ENCODE measurements around the gene SMARCC1.
A peak's percentile ranks its signal among the peaks of the same experiment; 100 is the strongest.

Gene SMARCC1

DNA sequence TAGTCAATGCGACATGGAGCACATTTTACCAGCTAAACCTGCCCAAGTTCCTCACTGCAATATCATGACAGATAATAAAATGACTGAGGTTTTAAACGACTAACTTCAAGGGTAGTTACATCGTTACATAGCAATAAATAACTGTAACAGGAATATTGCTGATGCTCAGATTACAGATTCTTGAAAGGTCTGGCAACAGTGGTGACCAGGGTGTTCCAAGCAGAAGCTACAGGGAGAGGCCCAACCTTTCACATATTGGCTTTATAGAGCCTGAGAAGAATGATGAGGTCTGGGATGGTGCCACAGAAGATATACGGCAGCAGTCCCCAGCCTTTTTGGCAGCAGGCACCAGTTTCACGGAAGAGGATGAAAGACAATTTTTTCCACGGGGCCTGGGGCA is 151.9 kb downstream of the SMARCC1 start:
- DNase-seq, result no peak

DNA sequence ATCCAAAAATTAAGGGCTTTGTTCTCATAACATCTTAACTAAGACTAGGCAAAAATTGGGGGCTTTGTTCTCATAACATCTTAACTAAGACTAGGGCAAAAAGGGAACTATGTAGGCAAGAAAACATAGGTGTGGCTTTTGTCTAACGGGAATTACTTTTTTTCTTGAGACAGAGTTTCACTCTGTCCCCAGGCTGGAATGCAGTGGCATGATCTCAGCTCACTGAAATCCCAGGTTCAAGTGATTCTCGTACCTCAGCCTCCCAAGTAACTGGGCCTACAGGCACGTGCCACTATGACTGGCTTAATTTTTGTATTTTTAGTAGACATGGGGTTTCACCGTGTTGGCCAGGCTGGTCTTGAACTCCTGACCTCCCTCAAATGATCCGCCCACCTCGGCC is 153.3 kb downstream of the SMARCC1 start:
- no peak for DNase-seq

DNA sequence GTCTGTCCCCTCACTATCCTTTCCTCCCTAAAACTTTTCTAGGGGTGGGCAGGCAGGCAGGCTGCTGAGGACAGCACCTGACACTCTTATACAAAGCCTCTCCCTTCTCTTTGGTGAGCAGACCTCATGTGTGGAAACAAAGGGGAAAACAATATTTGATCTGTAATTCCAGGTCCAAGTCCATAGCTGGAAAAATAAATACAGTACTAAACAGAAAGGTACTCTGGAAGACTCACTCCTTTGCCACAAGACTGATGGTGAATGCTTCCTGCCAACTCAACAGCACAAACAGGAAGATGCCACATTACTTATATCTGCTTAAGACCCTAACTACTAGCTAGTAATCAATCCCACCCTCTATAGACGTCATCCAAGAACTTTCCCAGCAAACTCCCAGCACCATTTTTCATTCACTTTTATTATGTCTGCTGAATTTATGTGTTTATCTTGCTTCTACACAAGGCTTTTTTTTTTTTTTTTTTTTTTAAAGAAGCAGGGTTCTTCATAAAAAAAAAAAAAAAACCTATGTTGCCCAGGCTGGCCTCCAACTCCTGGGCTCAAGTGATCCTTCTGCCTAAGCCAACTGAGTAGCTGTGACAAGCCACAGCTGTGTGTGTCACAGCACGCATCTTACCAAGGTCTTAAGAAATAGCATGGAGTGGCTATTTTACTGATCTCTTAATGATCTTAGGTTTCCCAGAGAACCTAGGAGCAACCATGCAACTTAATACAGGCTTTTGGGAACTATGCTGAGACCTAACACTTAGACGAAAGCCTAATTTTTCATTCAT is 158.8 kb downstream of the SMARCC1 start:
- peak in 1 of 2 experiments; percentile 29 for DNase-seq

DNA sequence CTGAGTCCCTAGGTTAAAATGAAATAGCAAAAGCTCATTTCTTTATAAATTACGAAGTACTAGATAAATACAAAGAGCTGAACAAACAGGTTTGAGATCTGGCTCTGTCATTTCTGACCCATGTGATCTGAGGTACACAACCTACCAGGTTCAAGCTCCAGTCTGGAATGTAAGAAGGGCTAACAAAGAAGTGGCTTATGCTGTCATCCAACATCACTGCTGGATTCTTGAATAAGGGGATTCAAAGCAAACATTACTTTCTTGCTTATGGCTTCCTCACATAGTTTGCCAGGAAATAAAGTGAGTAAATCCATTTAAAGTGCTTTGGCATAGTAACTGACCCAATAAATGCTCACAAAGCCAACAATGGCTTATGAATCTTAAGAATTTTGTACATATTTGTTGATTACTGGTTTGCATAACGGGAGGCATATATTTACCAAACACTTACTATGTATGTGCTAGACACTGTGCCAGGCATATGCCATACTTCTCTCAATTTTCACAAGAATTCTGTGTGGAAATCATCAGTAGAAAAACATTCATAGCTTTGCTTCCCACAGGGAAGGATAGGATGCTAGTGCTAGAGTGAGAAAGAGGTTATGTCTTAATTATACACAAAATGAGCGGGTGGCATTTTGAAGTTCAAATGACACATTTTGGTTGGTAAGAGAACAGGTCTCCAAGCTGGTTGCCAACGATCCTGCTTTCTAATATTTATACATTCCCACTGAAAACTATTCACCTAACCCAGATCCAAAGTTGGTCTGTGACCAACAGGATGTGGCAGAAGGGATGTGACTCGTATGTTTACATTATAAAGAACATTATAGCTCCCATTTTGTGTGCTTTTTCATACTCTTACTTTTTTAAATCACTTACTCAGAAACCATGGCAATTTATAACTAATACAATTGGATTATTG is 164.3 kb downstream of the SMARCC1 start:
- DNase-seq, result no peak

DNA sequence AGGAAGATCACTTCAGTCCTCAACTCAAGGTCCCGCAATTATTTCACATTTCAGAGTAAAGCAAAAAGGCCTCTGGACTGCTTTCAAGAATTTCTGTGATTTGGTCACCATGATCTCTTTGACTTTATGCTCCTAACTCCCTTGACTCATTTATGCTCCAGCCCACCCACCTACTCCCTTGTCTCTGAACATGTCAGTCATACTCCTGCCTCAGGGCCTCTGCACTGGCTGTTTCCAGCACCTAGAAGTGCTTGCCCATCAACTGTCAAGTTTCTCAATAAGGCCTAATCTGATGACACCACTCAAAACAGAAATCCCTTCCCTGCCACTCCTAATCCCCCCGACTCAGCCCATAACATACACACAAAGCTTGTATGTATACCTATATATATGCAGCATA is 166.9 kb downstream of the SMARCC1 start:
- DNase-seq, result no peak

DNA sequence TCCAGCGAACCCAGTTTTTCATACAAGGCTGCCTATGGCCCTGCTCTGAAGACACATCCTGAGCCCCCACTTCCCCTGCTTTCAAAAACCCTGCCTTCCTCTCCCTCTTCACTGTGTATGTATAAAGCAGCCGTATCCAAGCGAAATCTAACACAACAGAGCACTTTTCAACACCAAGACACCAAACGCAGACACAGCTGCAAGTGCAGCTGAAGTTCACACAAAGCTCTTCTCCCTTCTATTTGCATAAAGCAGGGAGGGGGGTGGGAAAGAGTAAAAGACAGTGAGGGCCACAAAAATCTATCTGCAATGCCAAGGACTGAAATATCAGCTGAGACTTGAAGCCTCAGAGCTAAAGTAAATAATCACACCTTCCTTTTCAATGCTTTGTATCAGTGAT is 168.0 kb downstream of the SMARCC1 start:
- no peak for DNase-seq

DNA sequence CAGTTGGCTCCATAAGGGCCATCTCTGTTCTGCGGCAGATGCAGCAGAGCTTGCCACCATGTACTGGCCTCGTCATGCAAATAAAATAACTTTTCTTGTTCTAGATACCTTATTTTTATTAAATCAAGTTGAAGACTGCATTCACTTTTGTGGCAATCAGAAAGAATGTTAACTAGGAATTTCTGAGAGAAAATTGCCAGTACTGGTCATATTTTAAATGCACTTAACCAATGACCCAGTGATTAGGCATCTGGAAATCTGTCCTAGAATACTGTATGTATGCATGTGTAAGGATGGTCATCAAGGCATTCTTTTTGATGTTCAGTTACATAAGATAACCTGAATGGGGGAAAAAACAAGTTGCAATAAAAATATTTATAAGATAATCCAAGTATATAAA is 168.8 kb downstream of the SMARCC1 start:
- no peak for DNase-seq

DNA sequence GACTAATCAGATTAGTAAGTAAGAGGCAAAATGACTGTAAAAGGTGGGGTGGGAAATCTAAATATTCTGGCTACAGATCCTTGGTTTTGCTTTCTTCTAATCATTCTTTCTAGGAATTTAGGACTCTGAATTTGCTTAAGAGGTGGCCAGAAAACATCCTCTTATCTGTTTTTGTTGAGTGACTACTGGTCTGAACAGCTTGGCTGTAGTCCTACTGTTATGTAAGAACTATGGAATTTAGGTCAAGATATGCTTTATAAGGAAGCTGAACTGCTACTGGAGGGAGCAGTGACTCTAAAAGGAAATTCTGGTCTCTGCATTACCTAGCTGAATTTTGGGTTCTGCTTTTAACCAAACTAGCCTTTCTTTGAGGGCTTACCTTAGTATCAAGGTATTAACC is 169.5 kb downstream of the SMARCC1 start:
- no peak for DNase-seq

DNA sequence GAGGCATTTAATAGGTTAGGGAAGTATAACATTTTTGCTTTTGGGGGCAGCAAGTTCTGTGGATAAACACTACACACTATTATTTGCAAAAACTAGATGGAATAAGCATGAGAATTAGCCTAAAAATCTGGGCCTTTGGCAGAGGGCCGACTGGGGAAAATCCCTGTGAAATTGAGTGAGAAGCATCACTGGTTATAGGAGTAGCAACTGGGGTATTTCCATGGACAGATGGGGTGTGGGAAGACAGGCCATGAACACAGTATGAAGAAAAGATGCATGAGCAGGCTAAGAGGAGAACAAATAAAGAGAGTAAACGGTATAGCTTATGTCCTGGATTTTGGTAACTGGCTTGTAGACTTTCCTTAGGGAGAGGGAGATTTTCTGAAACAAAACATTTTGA is 170.1 kb downstream of the SMARCC1 start:
- no peak for DNase-seq

DNA sequence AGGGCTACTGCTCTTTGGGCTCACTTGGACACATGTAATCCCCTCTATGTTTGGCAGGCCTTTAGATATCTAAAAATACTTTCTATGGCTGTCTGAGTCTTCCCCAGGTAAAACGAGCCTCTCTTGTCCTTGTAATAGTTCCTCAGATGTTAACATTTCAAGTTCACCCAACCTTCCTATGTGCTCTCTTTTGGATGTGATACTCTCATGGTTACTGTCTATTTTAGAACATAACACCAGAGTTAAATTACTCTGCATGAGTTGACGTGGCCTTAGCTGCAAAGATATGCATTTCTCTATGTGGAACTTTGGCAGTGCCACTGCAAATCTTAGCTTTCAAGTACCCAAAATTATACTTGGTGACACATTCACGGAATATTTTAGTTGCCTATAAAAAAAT is 171.1 kb downstream of the SMARCC1 start:
- no peak for DNase-seq

DNA sequence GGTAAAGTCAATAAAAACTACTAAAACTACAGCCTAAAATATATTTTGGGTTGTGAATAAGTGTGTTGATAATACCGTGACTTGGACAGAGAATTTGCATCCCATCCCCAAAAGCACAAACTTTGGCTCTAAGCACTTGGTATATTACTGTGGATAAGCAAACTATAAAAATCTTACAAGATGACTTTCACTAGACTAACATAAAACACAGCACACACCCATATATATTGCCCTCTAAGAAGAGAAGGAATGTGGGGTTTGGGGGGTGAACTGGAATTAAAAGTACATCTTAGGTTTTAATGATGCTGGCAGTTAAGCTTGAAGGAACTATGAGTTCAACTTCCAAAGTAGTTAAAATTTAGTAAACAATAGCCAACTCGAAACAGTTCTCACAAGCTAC is 174.4 kb downstream of the SMARCC1 start:
- no peak for DNase-seq

DNA sequence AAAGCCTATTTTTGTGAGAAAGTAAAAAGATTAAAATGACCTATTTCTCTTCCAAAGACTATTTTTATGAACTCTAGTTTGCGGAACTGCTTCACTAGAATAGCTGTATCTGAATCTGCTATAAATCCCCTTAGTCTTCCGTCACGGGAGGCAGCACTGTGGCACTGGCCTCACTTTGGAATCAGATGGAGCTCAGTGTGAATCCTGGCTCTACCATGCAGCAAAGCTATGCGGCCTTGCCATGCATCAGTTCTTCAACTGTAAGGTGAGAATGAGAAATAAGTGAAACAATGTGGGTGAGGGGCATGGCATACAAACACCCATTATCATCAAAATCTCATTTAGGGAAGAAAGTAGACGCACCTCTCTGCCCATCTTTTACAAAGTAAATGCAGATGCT is 175.5 kb downstream of the SMARCC1 start:
- no peak for DNase-seq

DNA sequence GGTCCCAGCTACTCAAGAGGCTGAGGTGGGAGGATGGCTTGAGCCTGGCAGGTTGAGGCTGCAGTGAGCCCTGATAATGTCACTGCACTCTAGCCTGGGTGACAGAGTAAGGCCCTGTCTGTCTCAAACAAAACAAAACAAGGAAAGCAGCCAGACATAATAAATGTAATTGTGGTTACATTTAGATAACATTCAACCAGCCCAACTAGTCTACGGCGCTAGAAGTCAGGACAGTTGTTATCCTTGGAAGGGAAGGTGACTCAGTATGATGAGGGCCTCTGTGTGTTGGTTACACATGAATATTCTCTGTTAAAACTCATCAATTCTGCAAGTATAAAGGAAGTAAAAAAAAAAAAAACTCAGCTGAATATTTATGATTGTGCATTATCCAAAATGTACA is 176.0 kb downstream of the SMARCC1 start:
- DNase-seq, result no peak

DNA sequence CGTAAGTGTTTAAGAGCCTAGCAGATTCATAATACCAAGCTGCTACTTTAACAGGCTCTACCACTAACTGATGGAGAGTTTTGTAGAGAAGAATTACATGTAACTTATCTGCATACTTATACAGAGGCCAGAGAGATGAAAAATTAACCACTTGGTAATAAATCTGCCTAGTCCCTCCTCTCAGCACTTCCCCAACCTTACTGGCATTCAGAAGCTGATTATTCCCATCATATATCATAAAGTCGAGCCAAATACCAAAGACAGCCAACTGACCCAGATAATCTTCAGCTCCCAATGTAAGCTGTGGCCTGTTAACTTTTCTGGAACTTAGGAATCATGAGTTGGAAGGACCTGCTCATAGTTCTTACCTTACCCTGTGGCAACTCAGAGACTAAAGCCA is 177.5 kb downstream of the SMARCC1 start:
- no peak for DNase-seq

DNA sequence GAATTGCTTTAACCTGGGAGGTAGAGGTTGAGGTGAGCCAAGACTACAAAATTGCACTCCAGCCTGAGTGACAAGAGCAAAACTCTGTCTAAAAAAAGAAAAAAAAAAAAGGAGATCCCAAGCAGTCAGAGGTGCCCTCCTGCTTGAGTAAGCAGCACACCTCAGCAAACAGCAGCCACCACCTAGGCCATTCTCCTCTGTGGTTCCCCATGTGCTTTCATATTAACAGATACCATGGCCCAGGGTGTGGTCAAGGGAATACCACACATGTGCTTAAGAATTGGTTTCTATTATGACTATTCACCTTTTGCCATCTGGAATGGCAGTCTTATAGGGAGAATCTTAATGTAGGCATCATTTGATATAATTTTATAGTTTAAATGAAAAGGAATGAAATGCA is 178.4 kb downstream of the SMARCC1 start:
- DNase-seq, result no peak

DNA sequence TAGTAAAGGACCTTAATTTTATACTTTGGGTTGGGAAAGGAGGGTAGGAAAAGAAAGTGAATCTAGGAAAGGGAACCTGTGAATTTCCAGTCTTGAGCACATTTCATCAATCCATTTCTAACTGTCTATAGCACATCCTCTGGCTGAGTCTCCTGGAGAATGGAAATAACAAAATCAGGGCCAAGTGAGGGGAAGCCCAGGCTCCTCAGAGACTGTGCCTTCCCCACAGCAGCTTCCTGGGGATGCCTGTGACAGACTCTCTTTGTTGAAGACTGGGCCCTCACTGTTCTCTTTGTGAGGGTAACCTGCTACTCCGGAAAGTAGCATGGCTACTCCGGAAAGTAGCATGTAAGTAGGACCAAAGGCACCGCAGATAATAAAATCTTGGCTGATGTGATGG is 180.4 kb downstream of the SMARCC1 start:
- no peak for DNase-seq

DNA sequence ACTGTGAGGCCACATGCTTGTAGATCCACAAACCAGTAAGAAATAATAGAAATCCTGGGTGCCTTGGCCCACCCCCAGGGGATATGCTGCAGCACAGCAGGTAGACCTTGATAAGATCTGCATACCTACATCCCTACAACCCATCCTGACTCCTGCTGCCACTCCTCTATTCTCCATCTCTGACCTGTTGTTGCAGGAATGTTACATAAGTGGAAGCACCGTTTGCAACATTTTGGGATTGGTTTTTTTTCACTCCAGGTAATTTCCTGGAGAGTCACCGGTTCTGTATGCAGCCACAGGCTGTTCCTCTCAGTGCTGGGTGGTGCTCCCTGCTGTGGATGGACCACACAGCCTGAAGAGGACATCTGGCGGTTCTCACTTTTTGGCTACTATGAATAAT is 186.9 kb downstream of the SMARCC1 start:
- DNase-seq, result no peak

DNA sequence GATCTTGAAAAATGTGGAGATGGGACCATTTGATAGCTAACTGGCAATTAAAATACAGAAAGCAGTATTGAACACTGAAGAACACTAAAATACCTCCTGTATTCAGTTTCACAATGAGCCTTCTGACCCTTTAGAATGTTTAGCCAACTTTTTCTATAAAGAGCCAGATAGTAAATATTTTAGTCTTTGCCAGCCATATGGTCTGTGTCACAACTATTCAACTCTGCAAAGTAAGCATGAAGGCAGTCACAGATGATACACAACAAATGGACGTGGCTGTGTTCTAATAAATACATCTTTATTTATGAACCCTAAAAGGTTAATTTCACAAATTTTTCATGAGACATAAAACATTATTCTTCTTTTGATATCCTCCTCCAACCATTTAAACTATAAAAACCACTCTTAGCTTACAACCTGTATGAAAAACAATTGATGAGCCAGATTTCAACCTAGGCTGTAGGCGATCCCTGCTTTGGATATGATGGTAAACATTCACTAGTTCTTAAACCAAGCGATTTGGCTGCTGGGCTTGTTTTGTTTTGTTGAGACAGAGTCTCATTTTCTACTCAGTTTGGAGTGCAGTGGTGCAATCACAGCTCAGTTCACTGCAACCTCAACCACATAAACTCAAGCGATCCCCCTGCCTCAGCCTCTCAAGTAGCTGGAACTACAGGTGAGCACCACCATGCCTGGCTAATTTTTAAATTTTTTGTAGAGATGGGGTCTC is 189.5 kb downstream of the SMARCC1 start:
- no peak for DNase-seq

DNA sequence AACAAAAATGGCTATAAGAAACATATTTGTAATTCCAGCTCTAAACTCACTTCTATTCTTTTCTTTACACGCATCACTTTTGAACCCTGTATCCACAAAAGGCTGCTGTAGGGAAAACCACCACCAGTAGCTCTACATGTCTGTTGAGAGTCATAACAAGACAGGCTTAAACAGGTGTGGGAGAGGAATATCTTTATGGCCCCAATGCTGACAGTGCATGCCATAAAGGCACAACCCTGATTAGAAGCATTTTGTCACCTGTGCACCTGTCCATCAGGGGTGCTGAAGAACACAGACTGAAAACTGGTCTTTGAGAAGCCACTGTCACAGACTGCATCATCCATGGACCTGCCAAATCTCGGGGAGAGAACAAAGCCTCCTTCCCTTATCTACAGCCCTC is 191.5 kb downstream of the SMARCC1 start:
- no peak for DNase-seq

DNA sequence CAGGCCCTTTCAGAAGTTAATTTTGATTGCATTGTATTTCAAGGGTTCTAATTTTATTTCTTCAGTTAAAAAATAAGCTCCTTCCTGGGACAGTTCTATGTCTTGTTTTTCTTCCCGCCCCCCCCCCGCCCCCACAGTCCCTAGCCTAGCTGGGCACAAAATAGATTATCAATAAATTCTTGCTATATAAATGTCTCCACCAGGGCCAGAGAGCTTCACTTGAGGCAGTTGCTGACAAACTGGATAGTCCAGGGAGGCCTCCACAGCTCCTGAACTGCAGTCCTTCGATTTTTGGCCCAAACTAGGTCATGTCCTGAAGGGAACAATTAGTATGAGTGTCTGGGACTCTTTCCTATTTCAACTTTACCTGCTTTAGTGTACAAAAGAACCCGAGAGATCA is 193.1 kb downstream of the SMARCC1 start:
- no peak for DNase-seq

DNA sequence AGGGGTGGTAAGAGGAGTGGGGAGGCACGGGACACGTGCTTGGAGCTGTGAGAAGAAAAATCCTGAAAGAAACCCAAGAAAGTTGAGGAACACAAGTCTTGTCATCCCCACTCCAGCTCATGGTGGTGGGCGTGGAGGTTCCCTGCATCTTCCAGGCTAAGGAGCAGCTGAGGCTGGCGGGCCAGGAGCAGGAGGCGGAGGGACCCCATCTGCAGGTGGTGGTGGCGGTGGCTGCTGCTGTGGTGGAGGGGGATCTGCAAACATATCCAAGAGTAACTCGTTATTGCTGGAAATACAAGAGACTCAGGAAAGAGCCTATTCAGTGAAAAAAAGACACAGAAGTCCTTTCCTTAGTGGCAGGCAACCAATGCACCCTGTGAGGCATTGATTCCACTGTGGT is 193.6 kb downstream of the SMARCC1 start:
- DNase-seq, result no peak

DNA sequence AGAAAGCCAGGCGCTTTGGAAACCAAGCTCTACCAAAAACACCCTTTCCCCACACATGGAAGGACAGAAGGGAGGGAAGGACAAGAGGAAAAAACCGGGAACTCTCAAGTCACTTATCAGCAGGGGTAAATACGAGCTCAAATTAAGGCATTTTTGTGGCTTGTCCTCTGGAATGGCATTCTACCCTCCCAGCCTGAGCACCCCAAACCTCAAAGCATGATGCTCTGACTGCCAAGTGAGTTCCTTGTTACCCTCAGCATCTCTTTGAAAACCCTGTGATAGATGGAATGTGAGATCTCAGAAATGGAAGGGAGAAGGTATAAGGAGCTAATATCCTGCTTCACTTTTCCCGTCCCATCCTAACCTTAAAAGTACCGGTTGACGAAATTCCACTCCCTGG is 194.9 kb downstream of the SMARCC1 start:
- no peak for DNase-seq

DNA sequence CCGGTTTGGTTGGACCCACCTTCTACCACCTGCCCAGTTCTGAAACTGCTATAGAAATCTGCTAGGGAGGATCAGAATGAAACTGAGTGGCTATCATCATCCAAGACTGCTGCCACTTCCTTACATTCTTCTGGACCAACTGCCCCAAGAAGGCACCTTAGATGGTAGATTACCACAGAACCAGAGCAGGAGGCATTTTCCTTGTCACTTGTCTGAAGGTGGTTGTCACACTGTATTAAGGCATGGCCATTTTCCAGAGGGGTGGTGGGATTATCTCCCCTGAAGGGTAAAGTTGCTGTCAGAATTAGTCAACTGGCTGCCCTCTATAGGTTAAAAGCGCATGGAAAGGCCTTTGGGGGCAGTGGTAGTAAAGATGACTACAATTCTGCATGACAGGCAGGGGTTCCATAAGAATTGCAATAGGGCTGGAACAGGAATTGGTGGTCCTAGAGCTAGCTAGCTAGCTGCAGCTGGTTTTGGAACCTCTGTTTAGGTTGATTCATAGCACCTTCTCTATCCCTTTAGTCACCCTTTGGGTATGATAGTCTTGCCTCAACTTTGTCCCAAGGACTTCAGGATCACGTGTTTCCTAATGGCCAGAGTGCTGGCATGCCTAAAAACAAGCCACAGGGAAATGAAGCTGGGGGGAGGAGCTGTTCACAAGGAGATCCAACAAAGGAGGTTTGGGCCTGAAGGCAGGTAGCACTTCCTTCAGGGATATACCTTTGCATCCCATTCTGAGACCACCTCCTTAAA is 198.2 kb downstream of the SMARCC1 start:
- no peak for DNase-seq
